CD14-positive monocyte (primary cell): ENCODE results near the gene CCDC197. TPM values are rescaled to one million over a fixed set of nuclear protein-coding genes. Genes with fewer than 3 reads are reported as not detected.

Experiments
- DNase-seq, 3 donors: peaks; one replicate each; pipeline ENCODE4 v3.0.0-alpha.2; 2011 to 2022
- H2AFZ ChIP-seq: 2 replicates; pipeline ENCODE4 v1.6.0; 2012; ENCODE audit warnings: mild to moderate bottlenecking, low read depth, low read length, inconsistent platforms; ENCODE audit not compliant: insufficient read depth, poor library complexity, severe bottlenecking
- H3K27ac ChIP-seq, 2 donors: 1 replicate in 1 of 2; 2 replicates in 1 of 2; pipeline ENCODE4 v1.5.1; 2012 to 2013; ENCODE audit warnings: low read length in 2 of 2, control low read depth in 1 of 2, inconsistent platforms in 1 of 2, low read depth in 1 of 2, mild to moderate bottlenecking in 1 of 2
- H3K27me3 ChIP-seq, 2 donors: one replicate each; pipeline versions ENCODE4 v1.6.0 to v1.6.1; 2011 to 2013; ENCODE audit warnings: low read length in 2 of 2; ENCODE audit not compliant: control insufficient read depth in 2 of 2, insufficient read depth in 2 of 2
- H3K36me3 ChIP-seq, 2 donors: replicated peaks in 1 of 2; 1 replicate in 1 of 2; 2 replicates in 1 of 2; pipeline versions ENCODE4 v1.5.1 to v1.6.1; 2012 to 2013; ENCODE audit warnings: low read length in 2 of 2, control low read depth in 1 of 2, inconsistent platforms in 1 of 2, mild to moderate bottlenecking in 1 of 2; ENCODE audit not compliant: insufficient read depth in 2 of 2, control insufficient read depth in 1 of 2
- H3K4me1 ChIP-seq, 2 donors: 1 replicate in 1 of 2; 2 replicates in 1 of 2; pipeline versions ENCODE4 v1.5.1 to v1.6.1; 2012 to 2013; ENCODE audit warnings: low read length in 2 of 2, control low read depth in 1 of 2, inconsistent platforms in 1 of 2, mild to moderate bottlenecking in 1 of 2, moderate library complexity in 1 of 2; ENCODE audit not compliant: insufficient read depth in 2 of 2, control insufficient read depth in 1 of 2
- H3K4me2 ChIP-seq: replicated peaks from 2 replicates; pipeline ENCODE3; 2012; ENCODE audit warnings: low read length, moderate library complexity, mild to moderate bottlenecking; ENCODE audit not compliant: poor library complexity, severe bottlenecking; ENCODE audit errors: extremely low read depth
- H3K4me3 ChIP-seq, 3 experiments: fragments of 200-600 bp in 1 of 3; sonication (generic) in 1 of 3; replicated peaks in 1 of 3; 1 replicate in 2 of 3; 2 replicates in 1 of 3; pipeline ENCODE4 v1.5.1; 2011 to 2013; ENCODE audit warnings: low read length in 3 of 3, mild to moderate bottlenecking in 3 of 3, control low read depth in 2 of 3, low read depth in 2 of 3, inconsistent platforms in 1 of 3, moderate library complexity in 1 of 3
- H3K79me2 ChIP-seq: 2 replicates; pipeline ENCODE4 v1.6.0; 2012; ENCODE audit warnings: mild to moderate bottlenecking, control low read depth, inconsistent platforms, low read length, moderate library complexity; ENCODE audit not compliant: insufficient read depth
- H3K9ac ChIP-seq: 2 replicates; pipeline ENCODE4 v1.6.0; 2017; ENCODE audit warnings: low read length, mild to moderate bottlenecking; ENCODE audit not compliant: insufficient read depth, poor library complexity, severe bottlenecking
- H3K9me3 ChIP-seq, 2 donors: replicated peaks in 1 of 2; 1 replicate in 1 of 2; 2 replicates in 1 of 2; pipeline versions ENCODE4 v1.5.1 to v1.6.1; 2012 to 2013; ENCODE audit warnings: low read length in 2 of 2, control low read depth in 1 of 2; ENCODE audit not compliant: control insufficient read depth in 1 of 2, insufficient read depth in 1 of 2
- H4K20me1 ChIP-seq: 2 replicates; pipeline ENCODE4 v1.6.0; 2012; ENCODE audit warnings: mild to moderate bottlenecking, low read length, control low read depth, moderate library complexity; ENCODE audit not compliant: insufficient read depth
- H3K27ac Mint-ChIP-seq, 7 donors: one replicate each; pipeline ENCODE4 v1.8.0; 2020; ENCODE audit warnings: mild to moderate bottlenecking in 7 of 7, mixed read lengths in 7 of 7, moderate library complexity in 6 of 7, inconsistent platforms in 2 of 7
- H3K27me3 Mint-ChIP-seq, 3 donors: one replicate each; pipeline ENCODE4 v1.8.0; 2021 to 2022; ENCODE audit warnings: low read depth in 3 of 3, mild to moderate bottlenecking in 3 of 3, mixed read lengths in 3 of 3, moderate library complexity in 3 of 3, inconsistent platforms in 1 of 3
- H3K36me3 Mint-ChIP-seq, 2 donors: one replicate each; pipeline ENCODE4 v1.8.0; 2020; ENCODE audit warnings: mixed read lengths in 2 of 2, inconsistent platforms in 1 of 2, mild to moderate bottlenecking in 1 of 2
- H3K4me1 Mint-ChIP-seq: one replicate; pipeline ENCODE4 v1.8.0; 2020; ENCODE audit warnings: mild to moderate bottlenecking, mixed read lengths
- H3K4me3 Mint-ChIP-seq, 2 donors: one replicate each; pipeline ENCODE4 v1.8.0; 2020; ENCODE audit warnings: mild to moderate bottlenecking in 2 of 2, mixed read lengths in 2 of 2, moderate library complexity in 1 of 2
- H3K9me3 Mint-ChIP-seq, 7 donors: one replicate each; pipeline ENCODE4 v1.8.0; 2020 to 2022; ENCODE audit warnings: mixed read lengths in 7 of 7, mild to moderate bottlenecking in 6 of 7, moderate library complexity in 6 of 7, inconsistent platforms in 2 of 7
- WGBS: methylation state at CpG from one replicate; pipeline ENCODE4 v1.1.5; 2013; ENCODE audit warnings: missing lambda C conversion rate; ENCODE audit not compliant: insufficient coverage; 5-methylcytosine and 5-hydroxymethylcytosine counted together
- intact Hi-C, 2 donors: fragments of 100-400 bp; cut with micrococcal nuclease; formaldehyde crosslinking; loops; one replicate each; pipeline versions ENCODE4 v1.15.0 to v1.15.1; 2023
- polyA plus RNA-seq, 3 donors: library from polyadenylated mRNA; depleted of rRNA in 1 of 3; unstranded in 2 of 3; stranded (reverse) in 1 of 3; fragments of 300-500 nt in 2 of 3; fragments of >200 nt in 1 of 3; fragmentation: Illumina TruSeq in 2 of 3; gene quantifications; 1 replicate in 2 of 3; 2 replicates in 1 of 3; pipeline ENCODE4 v1.2.3, GENCODE V29; 2012 to 2021
- TF ChIP-seq, protein P1 (sequence below): fragments of 200-600 bp; IDR thresholded peaks from one replicate; pipeline ENCODE4 v1.8.0; 2022; ENCODE audit warnings: antibody characterized with exemption, mild to moderate bottlenecking

Gene CCDC197
- polyA plus RNA-seq, 3 donors: not detected

DNA sequence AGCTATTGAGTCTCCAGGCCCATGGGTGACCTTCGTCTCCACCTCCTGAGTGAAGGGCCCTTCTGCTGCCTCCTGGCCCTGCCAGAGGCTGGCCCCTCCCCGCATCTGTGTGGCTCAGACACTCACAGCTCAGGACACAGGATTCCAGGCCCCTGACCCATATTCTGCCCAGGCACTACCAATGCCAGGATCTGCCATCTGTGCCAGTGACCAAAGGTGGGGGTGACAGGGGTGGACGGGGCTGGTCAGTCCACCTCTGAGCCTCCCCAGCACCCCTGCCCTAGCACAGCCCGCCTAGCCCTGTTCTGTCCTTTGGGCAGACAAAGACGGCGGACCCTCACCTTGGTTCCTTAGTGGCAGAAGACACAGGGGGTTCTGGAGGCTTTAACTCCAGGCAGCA, 23.5 kb upstream of the CCDC197 start:
- Histone ChIP-seq H3K9ac (no peak overlapping the region), H3K4me3 (no peak overlapping the region), H3K9me3 (peaks cover 0 to 5% of the 10 kb centered on the region in 2 donors), H3K36me3 (no peaks in the 10 kb centered on the region), H3K79me2 (no peaks in the 10 kb centered on the region), H3K4me2 (no peak overlapping the region), H4K20me1 (no peaks in the 10 kb centered on the region), H3K27me3 (no peaks in the 10 kb centered on the region), H3K4me1 (peaks cover 42 to 43% of the 10 kb centered on the region in 2 donors), H3K27ac (no peak overlapping the region), H2AFZ (no peak overlapping the region)
- DNase-seq: no peak
- H3K4me1 Mint-ChIP-seq: peaks cover 55% of the 10 kb centered on the region
- H3K36me3 Mint-ChIP-seq: peaks cover 0 to 7% of the 10 kb centered on the region in 2 donors
- H3K9me3 Mint-ChIP-seq: peaks cover 0 to 9% (median 6%) of the 10 kb centered on the region in 7 donors
- no peak overlapping the region for H3K4me3 Mint-ChIP-seq
- WGBS: 97% methylated on average over 5 of the region's 6 CpGs
- intact Hi-C loops: no loop called here
- H3K27me3 Mint-ChIP-seq: peaks cover 4 to 14% (median 7%) of the 10 kb centered on the region in 3 donors
- peak overlapping the region in 3 of 7 donors; percentile 10 to 68 (median 12) for H3K27ac Mint-ChIP-seq
- TF ChIP-seq, protein P1, sequence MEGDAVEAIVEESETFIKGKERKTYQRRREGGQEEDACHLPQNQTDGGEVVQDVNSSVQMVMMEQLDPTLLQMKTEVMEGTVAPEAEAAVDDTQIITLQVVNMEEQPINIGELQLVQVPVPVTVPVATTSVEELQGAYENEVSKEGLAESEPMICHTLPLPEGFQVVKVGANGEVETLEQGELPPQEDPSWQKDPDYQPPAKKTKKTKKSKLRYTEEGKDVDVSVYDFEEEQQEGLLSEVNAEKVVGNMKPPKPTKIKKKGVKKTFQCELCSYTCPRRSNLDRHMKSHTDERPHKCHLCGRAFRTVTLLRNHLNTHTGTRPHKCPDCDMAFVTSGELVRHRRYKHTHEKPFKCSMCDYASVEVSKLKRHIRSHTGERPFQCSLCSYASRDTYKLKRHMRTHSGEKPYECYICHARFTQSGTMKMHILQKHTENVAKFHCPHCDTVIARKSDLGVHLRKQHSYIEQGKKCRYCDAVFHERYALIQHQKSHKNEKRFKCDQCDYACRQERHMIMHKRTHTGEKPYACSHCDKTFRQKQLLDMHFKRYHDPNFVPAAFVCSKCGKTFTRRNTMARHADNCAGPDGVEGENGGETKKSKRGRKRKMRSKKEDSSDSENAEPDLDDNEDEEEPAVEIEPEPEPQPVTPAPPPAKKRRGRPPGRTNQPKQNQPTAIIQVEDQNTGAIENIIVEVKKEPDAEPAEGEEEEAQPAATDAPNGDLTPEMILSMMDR: no peak

GRCh38 chr14:93974299-93974698, 22.8 kb upstream of the CCDC197 start:
- DNase-seq: no peak
- intact Hi-C loops: no loop called here
- no peak overlapping the region for H3K4me3 Mint-ChIP-seq
- no peaks in the 10 kb centered on the region for H4K20me1 ChIP-seq
- H3K9me3 ChIP-seq: peaks cover 0 to 5% of the 10 kb centered on the region in 2 donors
- peaks cover 36% of the 10 kb centered on the region in 2 donors for H3K4me1 ChIP-seq
- H3K27me3 Mint-ChIP-seq: peaks cover 4 to 7% (median 7%) of the 10 kb centered on the region in 3 donors
- H3K36me3 ChIP-seq: no peaks in the 10 kb centered on the region
- peak overlapping the region in 2 of 7 donors; percentile 6 to 10 for H3K27ac Mint-ChIP-seq
- H3K4me1 Mint-ChIP-seq: peaks cover 49% of the 10 kb centered on the region
- H3K4me3 ChIP-seq: no peak overlapping the region
- no peak overlapping the region for H2AFZ ChIP-seq
- 91% methylated on average over 6 of the region's 6 CpGs for WGBS
- H3K9ac ChIP-seq: no peak overlapping the region
- TF ChIP-seq, protein P1: no peak
- H3K27me3 ChIP-seq: no peaks in the 10 kb centered on the region
- no peak overlapping the region for H3K27ac ChIP-seq
- peaks cover 0 to 4% of the 10 kb centered on the region in 2 donors for H3K36me3 Mint-ChIP-seq
- H3K79me2 ChIP-seq: no peaks in the 10 kb centered on the region
- H3K9me3 Mint-ChIP-seq: peaks cover 0 to 9% (median 6%) of the 10 kb centered on the region in 7 donors
- H3K4me2 ChIP-seq: no peak overlapping the region
